NCI-H446 treated with DMSO at 0.1 percent for 48 hours (cell line): ENCODE measurements around the gene EML6.
A peak's percentile ranks its signal among the peaks of the same experiment; 100 is the strongest.

Source experiments
- DNase-seq: peaks from one replicate; lab custom pipeline; 2025; lab: John Stamatoyannopoulos, UW

The EML6 gene

GRCh38 chr2:54758951-54759350 lies 35.5 kb downstream of the EML6 start:
- DNase-seq = no peak

GRCh38 chr2:54760310-54760709 lies 36.8 kb downstream of the EML6 start:
- no peak for DNase-seq

GRCh38 chr2:54763636-54764291 lies 40.3 kb downstream of the EML6 start:
- DNase-seq = no peak

GRCh38 chr2:54767921-54768320 lies 44.5 kb downstream of the EML6 start:
- DNase-seq = peak; percentile 10

GRCh38 chr2:54768772-54769428 lies 45.4 kb downstream of the EML6 start:
- peak; percentile 60 for DNase-seq

GRCh38 chr2:54770211-54770610 lies 46.7 kb downstream of the EML6 start:
- no peak for DNase-seq

GRCh38 chr2:54770676-54771075 lies 47.2 kb downstream of the EML6 start:
- no peak for DNase-seq

- DNase-seq = no peak
Measured at GRCh38 chr2:54771166-54771885, 47.9 kb downstream of the EML6 start.

GRCh38 chr2:54772110-54772509 lies 48.6 kb downstream of the EML6 start:
- DNase-seq = no peak

- no peak for DNase-seq
Measured at GRCh38 chr2:54772531-54772930, 49.1 kb downstream of the EML6 start.

- no peak for DNase-seq
Measured at GRCh38 chr2:54773233-54773632, 49.8 kb downstream of the EML6 start.

- no peak for DNase-seq
Measured at GRCh38 chr2:54773838-54774237, 50.4 kb downstream of the EML6 start.

- DNase-seq = no peak
Measured at GRCh38 chr2:54775710-54776109, 52.2 kb downstream of the EML6 start.

GRCh38 chr2:54776494-54776893 lies 53.0 kb downstream of the EML6 start:
- DNase-seq = no peak

- DNase-seq = no peak
Measured at GRCh38 chr2:54783349-54783748, 59.9 kb downstream of the EML6 start.

- no peak for DNase-seq
Measured at GRCh38 chr2:54787270-54787669, 63.8 kb downstream of the EML6 start.

GRCh38 chr2:54787755-54788366 lies 64.4 kb downstream of the EML6 start:
- no peak for DNase-seq

GRCh38 chr2:54789878-54790277 lies 66.4 kb downstream of the EML6 start:
- DNase-seq = no peak

GRCh38 chr2:54791831-54792230 lies 68.4 kb downstream of the EML6 start:
- no peak for DNase-seq

GRCh38 chr2:54797307-54797706 lies 73.8 kb downstream of the EML6 start:
- no peak for DNase-seq

GRCh38 chr2:54801352-54801751 lies 77.9 kb downstream of the EML6 start:
- DNase-seq = no peak

- peak; percentile 93 for DNase-seq
Measured at GRCh38 chr2:54803783-54804751, 80.6 kb downstream of the EML6 start.
